ENCODE results near the gene OPN1MW.
"Not testable (repeated sequence)": the region's sequence is repeated elsewhere in the genome, so short reads cannot be mapped to it uniquely, and the experiment has no call there.

The OPN1MW gene

DNA sequence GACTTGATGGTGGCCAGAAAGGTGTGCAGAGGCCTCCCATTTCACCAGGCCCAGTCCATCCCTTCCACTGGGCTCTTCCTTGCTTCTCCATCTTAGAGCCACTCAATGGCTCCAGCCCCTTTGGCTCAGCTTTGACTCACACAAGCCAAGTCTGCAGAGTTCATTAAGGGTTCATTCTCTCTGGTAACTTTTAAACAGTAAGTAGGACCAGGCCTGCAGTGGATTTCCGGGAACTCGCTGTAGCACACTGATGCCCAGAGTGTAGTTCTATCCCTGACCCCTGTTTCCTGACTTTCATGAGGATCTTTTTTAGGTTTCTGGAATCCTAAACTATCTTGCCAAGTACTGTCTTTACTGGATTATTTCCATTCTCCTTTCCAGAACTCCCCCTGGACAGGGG is 25.2 kb upstream of the OPN1MW start:
- not testable (repeated sequence) for H3K9ac ChIP-seq (ENCODE audit: low read length); H3K4me3 ChIP-seq (ENCODE audit: low read length); H3K4me1 ChIP-seq (ENCODE audit: control insufficient read depth, insufficient read depth, low read length); H3K36me3 ChIP-seq (ENCODE audit: control insufficient read depth, insufficient read depth, low read length, severe bottlenecking); DNase-seq (ENCODE audit: low read depth); H3K9me3 ChIP-seq (ENCODE audit: control insufficient read depth, low read length); H3K27me3 ChIP-seq (replicated peaks; ENCODE audit: control insufficient read depth, insufficient read depth, low read length)

GRCh38 chrX:154159345-154159744 is 23.1 kb upstream of the OPN1MW start:
- H3K4me1 ChIP-seq (ENCODE audit: control insufficient read depth, insufficient read depth, low read length); DNase-seq (ENCODE audit: low read depth); H3K9me3 ChIP-seq (ENCODE audit: control insufficient read depth, low read length); H3K27me3 ChIP-seq (replicated peaks; ENCODE audit: control insufficient read depth, insufficient read depth, low read length); H3K9ac ChIP-seq (ENCODE audit: low read length); H3K36me3 ChIP-seq (ENCODE audit: control insufficient read depth, insufficient read depth, low read length, severe bottlenecking); H3K4me3 ChIP-seq (ENCODE audit: low read length): not testable (repeated sequence)

DNA sequence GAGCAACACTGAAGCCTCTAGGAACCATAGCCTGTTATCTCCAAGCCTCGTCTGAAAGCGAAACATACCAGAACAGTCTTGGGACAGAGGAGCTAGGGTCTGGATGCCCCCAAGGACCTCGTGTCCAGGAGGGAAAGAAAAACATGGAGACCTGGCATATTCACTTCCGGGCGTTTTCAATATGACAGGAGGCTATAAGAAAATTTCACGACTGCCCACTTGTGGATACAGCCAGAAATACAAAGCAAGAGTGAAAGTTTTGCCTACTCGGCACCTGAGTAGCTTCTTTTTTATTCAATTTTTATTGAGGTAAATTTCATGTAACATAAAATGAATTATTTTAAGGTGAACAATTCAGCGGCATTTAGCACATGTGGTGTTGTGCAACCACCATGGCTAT is 17.5 kb upstream of the OPN1MW start:
- not testable (repeated sequence) for H3K9me3 ChIP-seq (ENCODE audit: control insufficient read depth, low read length); H3K27me3 ChIP-seq (replicated peaks; ENCODE audit: control insufficient read depth, insufficient read depth, low read length); H3K9ac ChIP-seq (ENCODE audit: low read length); H3K4me3 ChIP-seq (ENCODE audit: low read length); H3K4me1 ChIP-seq (ENCODE audit: control insufficient read depth, insufficient read depth, low read length); DNase-seq (ENCODE audit: low read depth); H3K36me3 ChIP-seq (ENCODE audit: control insufficient read depth, insufficient read depth, low read length, severe bottlenecking)

DNA sequence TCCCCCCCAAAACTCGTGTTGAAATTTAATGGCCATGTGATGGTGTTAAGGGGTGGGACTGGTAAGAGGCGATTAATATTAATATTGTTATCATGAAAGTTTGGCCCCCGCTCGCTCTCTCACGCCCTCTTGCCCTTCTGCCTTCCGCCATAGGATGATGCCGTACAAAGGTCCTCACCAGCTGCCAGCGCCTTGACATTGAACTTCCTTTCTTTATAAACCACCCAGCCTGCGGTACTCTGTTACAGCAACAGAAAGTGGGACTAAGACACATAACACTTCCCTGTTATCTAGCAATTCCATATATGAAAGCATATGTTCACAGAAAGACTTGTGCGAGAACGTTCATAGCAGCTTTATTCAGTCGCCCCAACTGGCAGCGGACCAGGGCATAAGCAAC is 14.0 kb upstream of the OPN1MW start:
- H3K9me3 ChIP-seq (ENCODE audit: control insufficient read depth, low read length); DNase-seq (ENCODE audit: low read depth); H3K27me3 ChIP-seq (replicated peaks; ENCODE audit: control insufficient read depth, insufficient read depth, low read length); H3K4me3 ChIP-seq (ENCODE audit: low read length); H3K4me1 ChIP-seq (ENCODE audit: control insufficient read depth, insufficient read depth, low read length); H3K9ac ChIP-seq (ENCODE audit: low read length); H3K36me3 ChIP-seq (ENCODE audit: control insufficient read depth, insufficient read depth, low read length, severe bottlenecking): not testable (repeated sequence)

DNA sequence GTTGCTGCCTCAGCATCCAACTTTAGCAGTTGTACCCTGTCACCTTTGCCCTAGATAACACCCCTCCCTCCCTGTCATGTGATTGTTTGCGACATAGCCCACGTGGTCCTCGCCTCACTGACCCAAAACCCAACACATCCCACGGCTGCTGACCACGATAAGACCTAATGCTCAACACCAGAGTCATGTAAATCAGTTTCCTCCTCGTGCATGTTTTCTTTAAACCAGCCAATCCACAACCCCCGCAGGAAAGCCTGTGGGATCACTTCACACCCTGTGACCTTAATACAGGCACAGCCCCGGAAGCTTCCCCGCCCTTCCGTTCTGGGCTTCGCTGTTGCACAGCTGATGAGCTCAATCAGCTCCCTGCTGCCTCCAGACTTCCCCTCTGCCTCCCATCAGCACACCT is 9.9 kb upstream of the OPN1MW start:
- not testable (repeated sequence) for H3K27me3 ChIP-seq (replicated peaks; ENCODE audit: control insufficient read depth, insufficient read depth, low read length); H3K9ac ChIP-seq (ENCODE audit: low read length); H3K4me3 ChIP-seq (ENCODE audit: low read length); DNase-seq (ENCODE audit: low read depth); H3K36me3 ChIP-seq (ENCODE audit: control insufficient read depth, insufficient read depth, low read length, severe bottlenecking); H3K4me1 ChIP-seq (ENCODE audit: control insufficient read depth, insufficient read depth, low read length); H3K9me3 ChIP-seq (ENCODE audit: control insufficient read depth, low read length)

GRCh38 chrX:154174356-154174755 is 8.0 kb upstream of the OPN1MW start:
- H3K9me3 ChIP-seq (ENCODE audit: control insufficient read depth, low read length); H3K4me1 ChIP-seq (ENCODE audit: control insufficient read depth, insufficient read depth, low read length); H3K4me3 ChIP-seq (ENCODE audit: low read length); H3K9ac ChIP-seq (ENCODE audit: low read length); H3K27me3 ChIP-seq (replicated peaks; ENCODE audit: control insufficient read depth, insufficient read depth, low read length); DNase-seq (ENCODE audit: low read depth); H3K36me3 ChIP-seq (ENCODE audit: control insufficient read depth, insufficient read depth, low read length, severe bottlenecking): not testable (repeated sequence)

- H3K4me3 ChIP-seq (ENCODE audit: low read length); H3K4me1 ChIP-seq (ENCODE audit: control insufficient read depth, insufficient read depth, low read length); H3K9ac ChIP-seq (ENCODE audit: low read length); H3K36me3 ChIP-seq (ENCODE audit: control insufficient read depth, insufficient read depth, low read length, severe bottlenecking); H3K9me3 ChIP-seq (ENCODE audit: control insufficient read depth, low read length); H3K27me3 ChIP-seq (replicated peaks; ENCODE audit: control insufficient read depth, insufficient read depth, low read length); DNase-seq (ENCODE audit: low read depth): not testable (repeated sequence)
These were observed 1.4 kb downstream of the OPN1MW start for GRCh38 chrX:154183794-154184193.

- not testable (repeated sequence) for DNase-seq (ENCODE audit: low read depth); H3K4me3 ChIP-seq (ENCODE audit: low read length); H3K9me3 ChIP-seq (ENCODE audit: control insufficient read depth, low read length); H3K27me3 ChIP-seq (replicated peaks; ENCODE audit: control insufficient read depth, insufficient read depth, low read length); H3K9ac ChIP-seq (ENCODE audit: low read length); H3K4me1 ChIP-seq (ENCODE audit: control insufficient read depth, insufficient read depth, low read length); H3K36me3 ChIP-seq (ENCODE audit: control insufficient read depth, insufficient read depth, low read length, severe bottlenecking)
These were observed 10.4 kb downstream of the OPN1MW start for GRCh38 chrX:154192846-154193245.

- not testable (repeated sequence) for H3K27me3 ChIP-seq (replicated peaks; ENCODE audit: control insufficient read depth, insufficient read depth, low read length); H3K4me1 ChIP-seq (ENCODE audit: control insufficient read depth, insufficient read depth, low read length); H3K9me3 ChIP-seq (ENCODE audit: control insufficient read depth, low read length); H3K9ac ChIP-seq (ENCODE audit: low read length); H3K4me3 ChIP-seq (ENCODE audit: low read length); H3K36me3 ChIP-seq (ENCODE audit: control insufficient read depth, insufficient read depth, low read length, severe bottlenecking); DNase-seq (ENCODE audit: low read depth)
These were observed 11.9 kb downstream of the OPN1MW start for GRCh38 chrX:154194316-154194715.

DNA sequence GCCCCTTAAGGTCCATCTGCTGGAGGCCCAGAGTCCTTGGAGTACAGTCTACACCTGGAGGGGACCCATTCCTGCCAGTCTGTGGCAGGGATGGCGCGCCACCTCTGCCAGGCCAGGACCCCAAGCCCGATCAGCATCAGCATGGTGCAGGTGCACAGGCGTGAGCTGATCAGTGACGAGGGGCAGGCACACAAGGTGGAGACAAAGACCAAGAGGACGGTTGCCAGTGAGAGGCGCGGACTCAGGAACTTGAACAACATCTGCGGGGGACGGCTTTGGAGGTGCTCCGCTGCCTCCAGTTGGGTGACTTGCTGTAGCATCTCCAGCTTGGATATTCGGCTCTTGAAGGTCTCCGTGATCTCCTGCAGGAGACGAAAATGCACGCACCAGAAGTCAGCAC is 14.1 kb downstream of the OPN1MW start:
- DNase-seq (ENCODE audit: low read depth); H3K9me3 ChIP-seq (ENCODE audit: control insufficient read depth, low read length); H3K9ac ChIP-seq (ENCODE audit: low read length); H3K27me3 ChIP-seq (replicated peaks; ENCODE audit: control insufficient read depth, insufficient read depth, low read length); H3K4me1 ChIP-seq (ENCODE audit: control insufficient read depth, insufficient read depth, low read length); H3K36me3 ChIP-seq (ENCODE audit: control insufficient read depth, insufficient read depth, low read length, severe bottlenecking); H3K4me3 ChIP-seq (ENCODE audit: low read length): not testable (repeated sequence)

GRCh38 chrX:154209670-154210418 is 27.4 kb downstream of the OPN1MW start:
- not testable (repeated sequence) for H3K4me3 ChIP-seq (ENCODE audit: low read length); H3K9ac ChIP-seq (ENCODE audit: low read length); DNase-seq (ENCODE audit: low read depth); H3K9me3 ChIP-seq (ENCODE audit: control insufficient read depth, low read length); H3K36me3 ChIP-seq (ENCODE audit: control insufficient read depth, insufficient read depth, low read length, severe bottlenecking); H3K27me3 ChIP-seq (replicated peaks; ENCODE audit: control insufficient read depth, insufficient read depth, low read length); H3K4me1 ChIP-seq (ENCODE audit: control insufficient read depth, insufficient read depth, low read length)

DNA sequence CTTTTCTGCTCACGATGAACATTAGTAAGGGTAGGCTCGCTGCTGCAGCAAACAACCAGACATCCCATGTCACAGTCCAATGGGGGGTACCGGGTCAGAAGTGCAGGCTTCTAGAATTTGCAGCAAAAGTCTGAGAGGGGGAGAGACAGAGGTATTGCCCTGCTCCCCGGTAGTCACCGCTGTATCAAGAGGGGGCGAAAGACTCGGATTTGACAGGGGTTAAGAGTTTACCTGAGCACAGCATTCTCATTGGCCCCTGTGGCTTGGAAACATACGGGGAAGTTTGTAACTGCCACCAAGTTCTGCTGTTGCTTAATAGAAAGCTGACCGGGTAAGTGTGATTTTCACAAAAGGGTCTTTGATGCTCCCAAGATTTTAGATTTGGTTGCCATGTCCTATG is 28.7 kb downstream of the OPN1MW start:
- H3K9ac ChIP-seq (ENCODE audit: low read length); H3K36me3 ChIP-seq (ENCODE audit: control insufficient read depth, insufficient read depth, low read length, severe bottlenecking); H3K27me3 ChIP-seq (replicated peaks; ENCODE audit: control insufficient read depth, insufficient read depth, low read length); H3K4me3 ChIP-seq (ENCODE audit: low read length); H3K4me1 ChIP-seq (ENCODE audit: control insufficient read depth, insufficient read depth, low read length); H3K9me3 ChIP-seq (ENCODE audit: control insufficient read depth, low read length); DNase-seq (ENCODE audit: low read depth): not testable (repeated sequence)
